Measurements from ENCODE around the gene BCCIP. TPM values are rescaled to one million over a fixed set of nuclear protein-coding genes. Genes with fewer than 3 reads are reported as not detected.

BCCIP gene
- total and polyA plus RNA-seq, 4 donors, result 37.5 to 70.1 (median 47.4) TPM

- no peak for DNase-seq
- WGBS, 2 donors, result 90 to 91% methylated on average over 11 of the region's 11 CpGs
- TF ChIP-seq CTCF (IDR thresholded peaks at IDR 0.05; ENCODE audit: control extremely low read depth, extremely low read depth), result no peak
- Histone ChIP-seq H3K9ac (ENCODE audit: insufficient read depth in 1 of 2, low read length in 2 of 2) (no peak overlapping the region), H3K27ac (ENCODE audit: low read depth in 1 of 2, low read length in 1 of 2) (no peak overlapping the region), H3K9me3 (ENCODE audit: control insufficient read depth in 4 of 4, insufficient read depth in 3 of 4, low read length in 3 of 4) (no peaks in the 10 kb centered on the region), H3K4me1 (ENCODE audit: control insufficient read depth in 5 of 5, insufficient read depth in 5 of 5, low read length in 5 of 5) (no peaks in the 10 kb centered on the region), H3K36me3 (ENCODE audit: control insufficient read depth in 4 of 4, insufficient read depth in 4 of 4, low read length in 4 of 4) (peaks cover 0 to 1% (median 0%) of the 10 kb centered on the region in 4 donors), H3K4me3 (no peak overlapping the region), H3K27me3 (ENCODE audit: control insufficient read depth in 3 of 3, insufficient read depth in 3 of 3, low read length in 2 of 3) (no peaks in the 10 kb centered on the region)
- ATAC-seq (ENCODE audit: insufficient read depth, low FRiP score), result no peak
These were observed 40.7 kb upstream of the BCCIP start for GRCh38 chr10:125782616-125783015.

- Histone ChIP-seq H3K4me1 (ENCODE audit: control insufficient read depth in 5 of 5, insufficient read depth in 5 of 5, low read length in 5 of 5) (no peaks in the 10 kb centered on the region), H3K27ac (ENCODE audit: low read depth in 1 of 2, low read length in 1 of 2) (no peak overlapping the region), H3K9ac (ENCODE audit: insufficient read depth in 1 of 2, low read length in 2 of 2) (no peak overlapping the region), H3K9me3 (ENCODE audit: control insufficient read depth in 4 of 4, insufficient read depth in 3 of 4, low read length in 3 of 4) (no peaks in the 10 kb centered on the region), H3K27me3 (ENCODE audit: control insufficient read depth in 3 of 3, insufficient read depth in 3 of 3, low read length in 2 of 3) (no peaks in the 10 kb centered on the region), H3K4me3 (no peak overlapping the region), H3K36me3 (ENCODE audit: control insufficient read depth in 4 of 4, insufficient read depth in 4 of 4, low read length in 4 of 4) (peaks cover 0 to 5% (median 1%) of the 10 kb centered on the region in 4 donors)
- no peak for TF ChIP-seq CTCF (IDR thresholded peaks at IDR 0.05; ENCODE audit: control extremely low read depth, extremely low read depth)
- ATAC-seq (ENCODE audit: insufficient read depth, low FRiP score) (no peak), DNase-seq (no peak)
- WGBS, 2 donors, result 91 to 93% methylated on average over 7 of the region's 7 CpGs
These were observed 39.9 kb upstream of the BCCIP start for GRCh38 chr10:125783408-125783807.

- Histone ChIP-seq H3K36me3 (ENCODE audit: control insufficient read depth in 4 of 4, insufficient read depth in 4 of 4, low read length in 4 of 4) (peaks cover 0 to 9% (median 4%) of the 10 kb centered on the region in 4 donors), H3K4me1 (ENCODE audit: control insufficient read depth in 5 of 5, insufficient read depth in 5 of 5, low read length in 5 of 5) (no peaks in the 10 kb centered on the region), H3K9ac (ENCODE audit: insufficient read depth in 1 of 2, low read length in 2 of 2) (no peak overlapping the region), H3K4me3 (no peak overlapping the region), H3K27ac (ENCODE audit: low read depth in 1 of 2, low read length in 1 of 2) (no peak overlapping the region), H3K27me3 (ENCODE audit: control insufficient read depth in 3 of 3, insufficient read depth in 3 of 3, low read length in 2 of 3) (no peaks in the 10 kb centered on the region), H3K9me3 (ENCODE audit: control insufficient read depth in 4 of 4, insufficient read depth in 3 of 4, low read length in 3 of 4) (no peaks in the 10 kb centered on the region)
- DNase-seq, result peak in 2 of 3 donors; percentile 12 to 19
- 51 to 69% methylated on average over 6 of the region's 6 CpGs for WGBS, 2 donors
- no peak for ATAC-seq (ENCODE audit: insufficient read depth, low FRiP score)
- TF ChIP-seq CTCF (IDR thresholded peaks at IDR 0.05; ENCODE audit: control extremely low read depth, extremely low read depth), result no peak
These were observed 39.4 kb upstream of the BCCIP start for GRCh38 chr10:125783957-125784356.

- no peak for DNase-seq
- Histone ChIP-seq H3K27me3 (ENCODE audit: control insufficient read depth in 3 of 3, insufficient read depth in 3 of 3, low read length in 2 of 3) (no peaks in the 10 kb centered on the region), H3K4me3 (no peak overlapping the region), H3K36me3 (ENCODE audit: control insufficient read depth in 4 of 4, insufficient read depth in 4 of 4, low read length in 4 of 4) (peaks cover 0 to 18% (median 8%) of the 10 kb centered on the region in 4 donors), H3K27ac (ENCODE audit: low read depth in 1 of 2, low read length in 1 of 2) (no peak overlapping the region), H3K9me3 (ENCODE audit: control insufficient read depth in 4 of 4, insufficient read depth in 3 of 4, low read length in 3 of 4) (no peaks in the 10 kb centered on the region), H3K9ac (ENCODE audit: insufficient read depth in 1 of 2, low read length in 2 of 2) (no peak overlapping the region), H3K4me1 (ENCODE audit: control insufficient read depth in 5 of 5, insufficient read depth in 5 of 5, low read length in 5 of 5) (no peaks in the 10 kb centered on the region)
- WGBS, 2 donors, result 74 to 86% methylated on average over 9 of the region's 9 CpGs
- ATAC-seq (ENCODE audit: insufficient read depth, low FRiP score), result no peak
- no peak for TF ChIP-seq CTCF (IDR thresholded peaks at IDR 0.05; ENCODE audit: control extremely low read depth, extremely low read depth)
These were observed 37.6 kb upstream of the BCCIP start for GRCh38 chr10:125785791-125786190.
